ENCODE results near the gene UBE2E3. TPM values are rescaled to one million over a fixed set of nuclear protein-coding genes. Genes with fewer than 3 reads are reported as not detected.

Gene UBE2E3
- total RNA-seq, 1 experiment from 2014 or later = 91.3 TPM

- no peaks in the 10 kb centered on the region for H3K4me1 ChIP-seq (ENCODE audit: control insufficient read depth, insufficient read depth, low read length)
- DNase-seq (ENCODE audit: low read depth, low spot score) = no peak
- no peaks in the 10 kb centered on the region for H3K36me3 ChIP-seq (ENCODE audit: control insufficient read depth, insufficient read depth, low read length)
- no peaks in the 10 kb centered on the region for H3K27me3 ChIP-seq (ENCODE audit: control insufficient read depth, insufficient read depth, low read length)
- ATAC-seq = no peak
- H3K9me3 ChIP-seq (ENCODE audit: control insufficient read depth, insufficient read depth, low read depth, low read length) = no peaks in the 10 kb centered on the region
- intact Hi-C loops (cut with micrococcal nuclease; ENCODE audit: unreplicated experiment) (no loop called here), in situ Hi-C loops (cut with HindIII; ENCODE audit: low pct_unique_long_range_greater_than_20kb, low sequenced_read_pairs) (no loop called here)
- TF ChIP-seq SIN3A (IDR thresholded peaks at IDR 0.05; ENCODE audit: borderline replicate concordance, insufficient read depth, low read depth, low read length) (no peak), REST (IDR thresholded peaks at IDR 0.05; ENCODE audit: insufficient read depth in 1 of 2, low read depth in 2 of 2, low read length in 1 of 2) (no peak), CTCF (IDR thresholded peaks at IDR 0.05) (no peak), TCF7L2 (IDR thresholded peaks at IDR 0.05; ENCODE audit: low read depth, low read length) (no peak), POLR2AphosphoS5 (IDR thresholded peaks at IDR 0.05; ENCODE audit: low read depth, low read length) (no peak)
- ChIA-PET CTCF (interaction anchor here (0.6 kb wide), 1 partner anchor 9 kb away, joined by 3 read pairs; no protein-coding TSS in a partner anchor), POLR2A (no interaction called here)
- no TSS peak for BruUV-seq (replicated peaks)
- H3K4me3 ChIP-seq (ENCODE audit: low read depth in 2 of 2, low read length in 2 of 2) = no peak overlapping the region
- H3K27ac ChIP-seq (ENCODE audit: low read length) = no peak overlapping the region
These were observed 26.9 kb upstream of the UBE2E3 start for GRCh38 chr2:180953550-180953949.

- no peak for DNase-seq (ENCODE audit: low read depth, low spot score)
- TF ChIP-seq POLR2AphosphoS5 (IDR thresholded peaks at IDR 0.05; ENCODE audit: low read depth, low read length) (no peak), TCF7L2 (IDR thresholded peaks at IDR 0.05; ENCODE audit: low read depth, low read length) (no peak), SIN3A (IDR thresholded peaks at IDR 0.05; ENCODE audit: borderline replicate concordance, insufficient read depth, low read depth, low read length) (no peak), REST (IDR thresholded peaks at IDR 0.05; ENCODE audit: insufficient read depth in 1 of 2, low read depth in 2 of 2, low read length in 1 of 2) (no peak), CTCF (IDR thresholded peaks at IDR 0.05) (no peak)
- intact Hi-C loops (cut with micrococcal nuclease; ENCODE audit: unreplicated experiment) (no loop called here), in situ Hi-C loops (cut with HindIII; ENCODE audit: low pct_unique_long_range_greater_than_20kb, low sequenced_read_pairs) (no loop called here)
- no peak overlapping the region for H3K4me3 ChIP-seq (ENCODE audit: low read depth in 2 of 2, low read length in 2 of 2)
- no peaks in the 10 kb centered on the region for H3K9me3 ChIP-seq (ENCODE audit: control insufficient read depth, insufficient read depth, low read depth, low read length)
- H3K27ac ChIP-seq (ENCODE audit: low read length) = no peak overlapping the region
- no peak for ATAC-seq
- no peaks in the 10 kb centered on the region for H3K36me3 ChIP-seq (ENCODE audit: control insufficient read depth, insufficient read depth, low read length)
- ChIA-PET POLR2A (no interaction called here), CTCF (no interaction called here)
- no peaks in the 10 kb centered on the region for H3K4me1 ChIP-seq (ENCODE audit: control insufficient read depth, insufficient read depth, low read length)
- no peaks in the 10 kb centered on the region for H3K27me3 ChIP-seq (ENCODE audit: control insufficient read depth, insufficient read depth, low read length)
- BruUV-seq (replicated peaks) = no TSS peak
These were observed 25.3 kb upstream of the UBE2E3 start for GRCh38 chr2:180955101-180955500.

All from Panc1 (cell line).